HCT116 (cell line): Measurements from ENCODE around the gene NOD1. TPM values are rescaled to one million over a fixed set of nuclear protein-coding genes. Genes with fewer than 3 reads are reported as not detected.

ENCODE experiments used
- ATAC-seq: fragments of 200-7000 bp; cut with Tn5 transposase; 2 replicates; pipeline ENCODE4 v1.9.1; 2020; ENCODE audit warnings: mild to moderate bottlenecking, moderate library complexity
- BruUV-seq: library from RNA; stranded (reverse); fragments of 400-500 nt; replicated peaks from 2 replicates; lab custom pipeline; 2021; lab: Mats Ljungman, UMichigan
- CTCF ChIA-PET: fragments of 300-600 bp; sonication (Branson Sonifier 250); formaldehyde crosslinking; loops from one replicate; lab custom pipeline; 2021; ENCODE audit warnings: antibody characterized with exemption; lab: Charles Lee
- POLR2A ChIA-PET: fragments of 300-600, 350-600 bp; sonication (Branson Sonifier 250); formaldehyde crosslinking; loops from one replicate; lab custom pipeline; 2021; ENCODE audit warnings: antibody characterized with exemption; lab: Charles Lee
- RAD21 ChIA-PET, 2 experiments: fragments of 300-600 bp; sonication (Branson Sonifier 250); formaldehyde crosslinking; loops; one replicate each; lab custom pipeline; 2023; ENCODE audit warnings: low total read pairs in 2 of 2; ENCODE audit not compliant: uncharacterized antibody in 2 of 2, unreplicated experiment in 2 of 2, low non-redundant PET in 1 of 2; lab: Charles Lee
- DNase-seq: peaks from one replicate; pipeline ENCODE4 v3.0.0-alpha.2; 2010; ENCODE audit warnings: low read depth, low spot score
- H2AFZ ChIP-seq: fragments of 200-600 bp; shearing (Covaris generic), sonication (generic); 2 replicates; pipeline ENCODE4 v1.6.1; 2017; ENCODE audit warnings: low read depth, mixed run types, mixed read lengths, antibody characterized with exemption, low read length; ENCODE audit not compliant: poor library complexity, severe bottlenecking
- H3K27ac ChIP-seq: 2 replicates; pipeline ENCODE4 v1.5.1; 2012; ENCODE audit warnings: low read depth, low read length
- H3K27me3 ChIP-seq: fragments of 200-600 bp; sonication (generic); 2 replicates; pipeline ENCODE4 v1.6.1; 2016; ENCODE audit warnings: mixed run types, low read length, mixed read lengths; ENCODE audit not compliant: insufficient read depth
- H3K36me3 ChIP-seq, 2 experiments: fragments of 200-500 bp in 1 of 2; fragments of 200-600 bp in 1 of 2; sonication (Bioruptor generic) in 1 of 2; sonication (generic) in 1 of 2; 2 replicates each; pipeline versions ENCODE4 v1.5.1 to v1.6.1; 2014 to 2016; ENCODE audit warnings: low read length in 2 of 2, inconsistent platforms in 1 of 2, mixed read lengths in 1 of 2, mixed run types in 1 of 2; ENCODE audit not compliant: insufficient read depth in 2 of 2, control insufficient read depth in 1 of 2
- H3K4me1 ChIP-seq, 2 experiments: fragments of 200-600 bp in 1 of 2; sonication (generic) in 1 of 2; 2 replicates each; pipeline versions ENCODE4 v1.5.1 to v1.6.1; 2012 to 2017; ENCODE audit warnings: low read length in 2 of 2, inconsistent platforms in 1 of 2, mild to moderate bottlenecking in 1 of 2, mixed read lengths in 1 of 2, mixed run types in 1 of 2, moderate library complexity in 1 of 2; ENCODE audit not compliant: insufficient read depth in 2 of 2, control insufficient read depth in 1 of 2
- H3K4me2 ChIP-seq: fragments of 200-600 bp; sonication (generic); 2 replicates; pipeline ENCODE4 v1.6.1; 2017; ENCODE audit warnings: mixed run types, low read length, mixed read lengths
- H3K4me3 ChIP-seq, 2 experiments: fragments of 200-600 bp in 1 of 2; sonication (generic) in 1 of 2; replicated peaks in 1 of 2; 2 replicates each; pipeline ENCODE4 v1.5.1; 2011 to 2016; ENCODE audit warnings: low read length in 2 of 2, control low read depth in 1 of 2, low read depth in 1 of 2, mild to moderate bottlenecking in 1 of 2, mixed read lengths in 1 of 2, mixed run types in 1 of 2
- H3K79me2 ChIP-seq: fragments of 200-600 bp; sonication (generic); 2 replicates; pipeline ENCODE4 v1.6.1; 2017; ENCODE audit warnings: mild to moderate bottlenecking, mixed run types, low read length, moderate library complexity, mixed read lengths; ENCODE audit not compliant: insufficient read depth
- H3K9ac ChIP-seq: fragments of 200-600 bp; sonication (generic); 2 replicates; pipeline ENCODE4 v1.6.1; 2016; ENCODE audit warnings: low read length, mixed read lengths
- H3K9me2 ChIP-seq: fragments of 200-600 bp; sonication (generic), shearing (Covaris generic); 2 replicates; pipeline ENCODE4 v1.6.1; 2017; ENCODE audit warnings: mixed run types, mild to moderate bottlenecking, moderate library complexity; ENCODE audit not compliant: insufficient read depth
- H3K9me3 ChIP-seq, 2 experiments: fragments of 200-500 bp in 1 of 2; fragments of 200-600 bp in 1 of 2; sonication (Bioruptor generic) in 1 of 2; sonication (generic) in 1 of 2; 2 replicates each; pipeline ENCODE4 v1.6.1; 2014 to 2017; ENCODE audit warnings: low read length in 2 of 2, mixed read lengths in 2 of 2, inconsistent platforms in 1 of 2, low read depth in 1 of 2, mild to moderate bottlenecking in 1 of 2, mixed run types in 1 of 2, moderate library complexity in 1 of 2; ENCODE audit not compliant: control insufficient read depth in 1 of 2, insufficient read depth in 1 of 2
- H4K20me1 ChIP-seq: fragments of 200-600 bp; sonication (generic), shearing (Covaris generic); 2 replicates; pipeline ENCODE4 v1.6.1; 2017; ENCODE audit warnings: mixed run types, mild to moderate bottlenecking, moderate library complexity; ENCODE audit not compliant: insufficient read depth
- CBX3 ChIP-seq: IDR thresholded peaks from 2 replicates; pipeline ENCODE4 v1.6.1; 2012; ENCODE audit warnings: low read depth
- CEBPB ChIP-seq: IDR thresholded peaks from 2 replicates; pipeline ENCODE4 v1.6.1; 2012; ENCODE audit warnings: low read depth
- EGR1 ChIP-seq: IDR thresholded peaks from 2 replicates; pipeline ENCODE4 v1.6.1; 2012; ENCODE audit warnings: low read depth
- ELF1 ChIP-seq: IDR thresholded peaks from 2 replicates; pipeline ENCODE4 v1.6.1; 2012; ENCODE audit warnings: low read depth, borderline replicate concordance
- EZH2phosphoT487 ChIP-seq: fragments of 200-600 bp; IDR thresholded peaks from 2 replicates; pipeline ENCODE4 v1.6.1; 2018; ENCODE audit warnings: antibody characterized with exemption, borderline replicate concordance
- FOSL1 ChIP-seq: IDR thresholded peaks from 2 replicates; pipeline ENCODE4 v1.6.1; 2012; ENCODE audit warnings: low read depth
- JUND ChIP-seq: IDR thresholded peaks from 2 replicates; pipeline ENCODE4 v1.6.1; 2012
- POLR2AphosphoS5 ChIP-seq: IDR thresholded peaks from 2 replicates; pipeline ENCODE4 v1.6.1; 2011; ENCODE audit warnings: mild to moderate bottlenecking, low read depth, low read length, moderate library complexity
- RAD21 ChIP-seq: IDR thresholded peaks from 2 replicates; pipeline ENCODE4 v1.6.1; 2012; ENCODE audit warnings: low read depth, mild to moderate bottlenecking
- SIN3A ChIP-seq: IDR thresholded peaks from 2 replicates; pipeline ENCODE4 v1.6.1; 2012; ENCODE audit warnings: low read depth
- SP1 ChIP-seq: IDR thresholded peaks from 2 replicates; pipeline ENCODE4 v1.6.1; 2012; ENCODE audit warnings: low read depth
- SRF ChIP-seq: IDR thresholded peaks from 2 replicates; pipeline ENCODE4 v1.6.1; 2012; ENCODE audit warnings: low read depth
- TCF7L2 ChIP-seq: IDR thresholded peaks from 2 replicates; pipeline ENCODE4 v1.7.0; 2011; ENCODE audit warnings: borderline replicate concordance, inconsistent platforms; ENCODE audit not compliant: insufficient read depth, insufficient read length; ENCODE audit errors: extremely low read depth
- ZFX ChIP-seq: fragments of 450-650 bp; IDR thresholded peaks from 2 replicates; pipeline ENCODE4 v1.6.1; 2017
- ZNF274 ChIP-seq: fragments of 200-500 bp; sonication (Bioruptor generic); IDR thresholded peaks from 2 replicates; pipeline ENCODE4 v1.6.1; 2014; ENCODE audit warnings: mild to moderate bottlenecking, low read depth, low read length, inconsistent platforms
- intact Hi-C: fragments of 100-400 bp; cut with micrococcal nuclease; formaldehyde crosslinking; loops from 2 replicates; pipeline ENCODE4 v1.10.0; 2022
- total RNA-seq: library from RNA; stranded (reverse); gene quantifications from one replicate; pipeline ENCODE4 v1.2.1, GENCODE V29; 2021; ENCODE audit not compliant: unreplicated experiment
- TF ChIP-seq, protein P1 (sequence below), 3 experiments: fragments of 200-600 bp in 1 of 3; sonication (generic) in 1 of 3; IDR thresholded peaks in 2 of 3; conservative IDR thresholded peaks in 1 of 3; 2 replicates each; pipeline ENCODE4 v1.5.1; 2012 to 2017; ENCODE audit warnings: low read depth in 2 of 3, low read length in 2 of 3, antibody characterized with exemption in 1 of 3, borderline replicate concordance in 1 of 3, control low read depth in 1 of 3, mild to moderate bottlenecking in 1 of 3, mixed read lengths in 1 of 3, mixed run types in 1 of 3, moderate library complexity in 1 of 3; ENCODE audit not compliant: insufficient read depth in 1 of 3
- TF ChIP-seq, protein P2 (sequence below): IDR thresholded peaks from 2 replicates; pipeline ENCODE4 v1.6.1; 2012
- TF ChIP-seq, protein P3 (sequence below): IDR thresholded peaks from 2 replicates; pipeline ENCODE4 v1.6.1; 2012; ENCODE audit warnings: low read depth
- TF ChIP-seq, protein P4 (sequence below): IDR thresholded peaks from 2 replicates; pipeline ENCODE4 v1.6.1; 2012
- TF ChIP-seq, protein P5 (sequence below): IDR thresholded peaks from 2 replicates; pipeline ENCODE4 v1.6.1; 2011; ENCODE audit warnings: mild to moderate bottlenecking, low read length, moderate library complexity; ENCODE audit not compliant: insufficient replicate concordance; ENCODE audit errors: extremely low read depth

Gene NOD1
- total RNA-seq, 1 experiment from 2014 or later = 5.9 TPM

DNA sequence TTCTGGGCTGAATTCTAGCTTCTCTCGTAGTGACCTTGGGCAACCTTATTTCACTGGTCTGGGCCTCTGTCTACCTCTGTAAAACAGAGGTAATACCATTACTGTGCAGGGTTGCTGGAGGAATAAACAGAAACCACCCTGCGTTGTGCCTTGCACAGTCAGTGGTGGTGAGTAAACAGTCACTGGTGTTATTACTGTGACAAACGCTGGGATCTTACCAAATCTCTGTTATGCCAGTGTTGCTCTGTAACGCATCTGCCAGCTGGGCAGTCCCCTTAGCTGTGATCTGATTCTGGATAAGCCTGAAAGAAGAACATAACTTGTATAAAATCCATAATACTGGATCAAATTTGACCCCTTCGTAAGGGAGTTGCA, 49.4 kb downstream of the NOD1 start:
- POLR2A ChIA-PET = no interaction called here

More for the DNA sequence above, 49.4 kb downstream of the NOD1 start:
- ChIA-PET CTCF (no interaction called here), RAD21 (no interaction called here)
- Histone ChIP-seq H3K9me2 (no peaks in the 10 kb centered on the region), H3K4me2 (no peak overlapping the region), H3K27me3 (no peaks in the 10 kb centered on the region), H3K9ac (no peak overlapping the region), H3K27ac (no peak overlapping the region), H3K79me2 (no peaks in the 10 kb centered on the region), H3K36me3 (no peaks in the 10 kb centered on the region), H3K4me3 (no peak overlapping the region), H4K20me1 (no peaks in the 10 kb centered on the region; the same call in 1 of the 2 replicates), H3K9me3 (no peaks in the 10 kb centered on the region), H2AFZ (no peak overlapping the region), H3K4me1 (peaks cover 3 to 6% of the 10 kb centered on the region in 2 experiments; a peak in 1 of 4 replicates)
- intact Hi-C loops = no loop called here
- no TSS peak for BruUV-seq
- no peak for TF ChIP-seq EZH2phosphoT487
- TF ChIP-seq ELF1 = no peak
- TF ChIP-seq POLR2AphosphoS5 = no peak
- TF ChIP-seq EGR1 = no peak
- TF ChIP-seq CEBPB = no peak
- no peak for TF ChIP-seq SRF
- TF ChIP-seq, protein P1, sequence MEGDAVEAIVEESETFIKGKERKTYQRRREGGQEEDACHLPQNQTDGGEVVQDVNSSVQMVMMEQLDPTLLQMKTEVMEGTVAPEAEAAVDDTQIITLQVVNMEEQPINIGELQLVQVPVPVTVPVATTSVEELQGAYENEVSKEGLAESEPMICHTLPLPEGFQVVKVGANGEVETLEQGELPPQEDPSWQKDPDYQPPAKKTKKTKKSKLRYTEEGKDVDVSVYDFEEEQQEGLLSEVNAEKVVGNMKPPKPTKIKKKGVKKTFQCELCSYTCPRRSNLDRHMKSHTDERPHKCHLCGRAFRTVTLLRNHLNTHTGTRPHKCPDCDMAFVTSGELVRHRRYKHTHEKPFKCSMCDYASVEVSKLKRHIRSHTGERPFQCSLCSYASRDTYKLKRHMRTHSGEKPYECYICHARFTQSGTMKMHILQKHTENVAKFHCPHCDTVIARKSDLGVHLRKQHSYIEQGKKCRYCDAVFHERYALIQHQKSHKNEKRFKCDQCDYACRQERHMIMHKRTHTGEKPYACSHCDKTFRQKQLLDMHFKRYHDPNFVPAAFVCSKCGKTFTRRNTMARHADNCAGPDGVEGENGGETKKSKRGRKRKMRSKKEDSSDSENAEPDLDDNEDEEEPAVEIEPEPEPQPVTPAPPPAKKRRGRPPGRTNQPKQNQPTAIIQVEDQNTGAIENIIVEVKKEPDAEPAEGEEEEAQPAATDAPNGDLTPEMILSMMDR (IDR thresholded peaks at IDR 0.05 in 2 of 3, conservative IDR thresholded peaks at IDR 0.05 in 1 of 3; ENCODE audit: borderline replicate concordance in 1 of 3, insufficient read depth in 1 of 3, low read depth in 2 of 3, low read length in 2 of 3) = no peak
- no peak for TF ChIP-seq CBX3
- no peak for TF ChIP-seq RAD21
- TF ChIP-seq, protein P2, sequence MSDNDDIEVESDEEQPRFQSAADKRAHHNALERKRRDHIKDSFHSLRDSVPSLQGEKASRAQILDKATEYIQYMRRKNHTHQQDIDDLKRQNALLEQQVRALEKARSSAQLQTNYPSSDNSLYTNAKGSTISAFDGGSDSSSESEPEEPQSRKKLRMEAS = no peak
- TF ChIP-seq SIN3A = no peak
- no peak for TF ChIP-seq JUND
- TF ChIP-seq, protein P3, sequence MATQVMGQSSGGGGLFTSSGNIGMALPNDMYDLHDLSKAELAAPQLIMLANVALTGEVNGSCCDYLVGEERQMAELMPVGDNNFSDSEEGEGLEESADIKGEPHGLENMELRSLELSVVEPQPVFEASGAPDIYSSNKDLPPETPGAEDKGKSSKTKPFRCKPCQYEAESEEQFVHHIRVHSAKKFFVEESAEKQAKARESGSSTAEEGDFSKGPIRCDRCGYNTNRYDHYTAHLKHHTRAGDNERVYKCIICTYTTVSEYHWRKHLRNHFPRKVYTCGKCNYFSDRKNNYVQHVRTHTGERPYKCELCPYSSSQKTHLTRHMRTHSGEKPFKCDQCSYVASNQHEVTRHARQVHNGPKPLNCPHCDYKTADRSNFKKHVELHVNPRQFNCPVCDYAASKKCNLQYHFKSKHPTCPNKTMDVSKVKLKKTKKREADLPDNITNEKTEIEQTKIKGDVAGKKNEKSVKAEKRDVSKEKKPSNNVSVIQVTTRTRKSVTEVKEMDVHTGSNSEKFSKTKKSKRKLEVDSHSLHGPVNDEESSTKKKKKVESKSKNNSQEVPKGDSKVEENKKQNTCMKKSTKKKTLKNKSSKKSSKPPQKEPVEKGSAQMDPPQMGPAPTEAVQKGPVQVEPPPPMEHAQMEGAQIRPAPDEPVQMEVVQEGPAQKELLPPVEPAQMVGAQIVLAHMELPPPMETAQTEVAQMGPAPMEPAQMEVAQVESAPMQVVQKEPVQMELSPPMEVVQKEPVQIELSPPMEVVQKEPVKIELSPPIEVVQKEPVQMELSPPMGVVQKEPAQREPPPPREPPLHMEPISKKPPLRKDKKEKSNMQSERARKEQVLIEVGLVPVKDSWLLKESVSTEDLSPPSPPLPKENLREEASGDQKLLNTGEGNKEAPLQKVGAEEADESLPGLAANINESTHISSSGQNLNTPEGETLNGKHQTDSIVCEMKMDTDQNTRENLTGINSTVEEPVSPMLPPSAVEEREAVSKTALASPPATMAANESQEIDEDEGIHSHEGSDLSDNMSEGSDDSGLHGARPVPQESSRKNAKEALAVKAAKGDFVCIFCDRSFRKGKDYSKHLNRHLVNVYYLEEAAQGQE = no peak
- TF ChIP-seq, protein P4, sequence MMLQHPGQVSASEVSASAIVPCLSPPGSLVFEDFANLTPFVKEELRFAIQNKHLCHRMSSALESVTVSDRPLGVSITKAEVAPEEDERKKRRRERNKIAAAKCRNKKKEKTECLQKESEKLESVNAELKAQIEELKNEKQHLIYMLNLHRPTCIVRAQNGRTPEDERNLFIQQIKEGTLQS = no peak
- TF ChIP-seq ZFX = no peak
- no peak for TF ChIP-seq ZNF274
- no peak for TF ChIP-seq SP1
- no peak for TF ChIP-seq TCF7L2
- TF ChIP-seq, protein P5, sequence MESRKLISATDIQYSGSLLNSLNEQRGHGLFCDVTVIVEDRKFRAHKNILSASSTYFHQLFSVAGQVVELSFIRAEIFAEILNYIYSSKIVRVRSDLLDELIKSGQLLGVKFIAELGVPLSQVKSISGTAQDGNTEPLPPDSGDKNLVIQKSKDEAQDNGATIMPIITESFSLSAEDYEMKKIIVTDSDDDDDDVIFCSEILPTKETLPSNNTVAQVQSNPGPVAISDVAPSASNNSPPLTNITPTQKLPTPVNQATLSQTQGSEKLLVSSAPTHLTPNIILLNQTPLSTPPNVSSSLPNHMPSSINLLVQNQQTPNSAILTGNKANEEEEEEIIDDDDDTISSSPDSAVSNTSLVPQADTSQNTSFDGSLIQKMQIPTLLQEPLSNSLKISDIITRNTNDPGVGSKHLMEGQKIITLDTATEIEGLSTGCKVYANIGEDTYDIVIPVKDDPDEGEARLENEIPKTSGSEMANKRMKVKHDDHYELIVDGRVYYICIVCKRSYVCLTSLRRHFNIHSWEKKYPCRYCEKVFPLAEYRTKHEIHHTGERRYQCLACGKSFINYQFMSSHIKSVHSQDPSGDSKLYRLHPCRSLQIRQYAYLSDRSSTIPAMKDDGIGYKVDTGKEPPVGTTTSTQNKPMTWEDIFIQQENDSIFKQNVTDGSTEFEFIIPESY = no peak
- TF ChIP-seq FOSL1 = no peak
- ATAC-seq (no peak), DNase-seq (no peak)
